ENCODE measurements around the gene ITPRIPL1. TPM values are rescaled to one million over a fixed set of nuclear protein-coding genes. Genes with fewer than 3 reads are reported as not detected.

The ITPRIPL1 gene
- polyA plus RNA-seq, 1 donor (not counting 4 experiments of a cell fraction or from before 2014, with no cell fraction given), result 0.58 TPM

DNA sequence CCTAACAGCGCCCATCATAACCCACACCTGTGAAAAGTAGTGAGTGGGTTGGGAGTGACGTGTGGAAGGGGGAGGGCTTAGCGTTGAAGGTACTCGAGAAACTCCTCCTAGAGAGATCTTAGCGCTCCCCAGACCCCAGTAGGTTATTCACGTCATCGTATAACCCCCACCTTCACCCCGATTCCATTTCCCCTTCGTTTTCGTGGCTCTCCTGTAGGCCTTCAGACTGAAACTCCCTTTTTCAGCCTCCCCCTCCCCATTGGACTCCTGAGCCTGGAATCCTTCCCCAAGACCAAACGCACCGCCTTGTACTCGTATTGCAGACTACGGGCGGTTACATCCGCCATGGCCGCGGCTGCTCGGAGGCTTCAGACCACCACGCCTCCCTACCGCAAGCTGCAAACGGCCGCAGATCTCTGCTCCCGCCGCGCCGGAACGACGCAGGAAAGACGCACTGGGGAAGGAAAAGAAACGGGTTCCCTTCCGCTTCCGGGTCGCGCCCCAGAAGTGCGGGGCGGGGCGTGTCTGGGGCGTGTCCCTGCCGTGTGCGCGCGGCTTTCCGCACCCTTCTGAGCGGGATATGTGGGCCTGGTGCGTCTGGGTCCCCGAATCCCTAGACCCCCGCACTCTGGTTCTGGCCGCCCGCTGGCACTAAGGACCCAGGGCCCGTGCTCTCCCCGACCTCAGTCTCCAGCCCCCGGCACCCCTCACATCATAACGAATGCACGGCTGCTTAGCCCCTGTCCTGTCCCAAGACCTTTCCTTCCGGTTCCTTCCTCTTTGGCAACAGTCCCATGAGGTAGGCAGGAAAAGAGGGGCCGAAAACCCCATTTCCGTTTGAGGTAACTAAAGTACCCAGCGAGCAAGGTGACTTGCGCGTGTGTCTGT is 19.8 kb upstream of the ITPRIPL1 start, which contains the start of gene SNRNP200:
SNRNP200 (minus strand) TSS at position 456 of the 888 bp plus-strand sequence; CDS start at position 347, 109 bp downstream.
- TF ChIP-seq, protein P1, sequence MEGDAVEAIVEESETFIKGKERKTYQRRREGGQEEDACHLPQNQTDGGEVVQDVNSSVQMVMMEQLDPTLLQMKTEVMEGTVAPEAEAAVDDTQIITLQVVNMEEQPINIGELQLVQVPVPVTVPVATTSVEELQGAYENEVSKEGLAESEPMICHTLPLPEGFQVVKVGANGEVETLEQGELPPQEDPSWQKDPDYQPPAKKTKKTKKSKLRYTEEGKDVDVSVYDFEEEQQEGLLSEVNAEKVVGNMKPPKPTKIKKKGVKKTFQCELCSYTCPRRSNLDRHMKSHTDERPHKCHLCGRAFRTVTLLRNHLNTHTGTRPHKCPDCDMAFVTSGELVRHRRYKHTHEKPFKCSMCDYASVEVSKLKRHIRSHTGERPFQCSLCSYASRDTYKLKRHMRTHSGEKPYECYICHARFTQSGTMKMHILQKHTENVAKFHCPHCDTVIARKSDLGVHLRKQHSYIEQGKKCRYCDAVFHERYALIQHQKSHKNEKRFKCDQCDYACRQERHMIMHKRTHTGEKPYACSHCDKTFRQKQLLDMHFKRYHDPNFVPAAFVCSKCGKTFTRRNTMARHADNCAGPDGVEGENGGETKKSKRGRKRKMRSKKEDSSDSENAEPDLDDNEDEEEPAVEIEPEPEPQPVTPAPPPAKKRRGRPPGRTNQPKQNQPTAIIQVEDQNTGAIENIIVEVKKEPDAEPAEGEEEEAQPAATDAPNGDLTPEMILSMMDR (optimal IDR thresholded peaks at IDR 0.05 in 1 of 3, IDR thresholded peaks at IDR 0.05 in 1 of 3, conservative IDR thresholded peaks at IDR 0.05 in 1 of 3; ENCODE audit: extremely low read depth in 1 of 3, insufficient read depth in 2 of 3, low read length in 3 of 3), result no peak
- no peak for TF ChIP-seq EZH2 (IDR thresholded peaks at IDR 0.05; ENCODE audit: low read length)
- Histone ChIP-seq H3K9me3 (ENCODE audit: control insufficient read depth, low read depth, low read length) (no peaks in the 10 kb centered on the region), H3K9ac (ENCODE audit: control insufficient read depth, extremely low read depth, insufficient read depth, low read length) (peak within 1 kb of the TSS; percentile 96), H3K4me1 (ENCODE audit: control insufficient read depth, extremely low read depth, insufficient read depth, low read length) (peaks cover 13% of the 10 kb centered on the region), H3K4me3 (ENCODE audit: control insufficient read depth in 2 of 3, extremely low read depth in 1 of 3, insufficient read depth in 2 of 3, low read depth in 1 of 3, low read length in 3 of 3) (peak within 1 kb of the TSS; percentile 75 to 98 (median 96)), H3K9me1 (ENCODE audit: control insufficient read depth, extremely low read depth, insufficient read depth, low read length) (peaks cover 3% of the 10 kb centered on the region), H4K20me1 (ENCODE audit: control insufficient read depth, extremely low read depth, insufficient read depth, low read length) (no peaks in the 10 kb centered on the region), H3K27ac (ENCODE audit: control insufficient read depth, insufficient read depth, low read length) (peak within 1 kb of the TSS; percentile 94), H3K27me3 (ENCODE audit: control insufficient read depth, extremely low read depth, insufficient read depth, low read length) (no peaks in the 10 kb centered on the region), H3K4me2 (ENCODE audit: control insufficient read depth, extremely low read depth, insufficient read depth, low read depth, low read length) (peak within 1 kb of the TSS; percentile 99), H3K79me2 (ENCODE audit: control insufficient read depth, insufficient read depth, low read length) (peaks cover 45% of the 10 kb centered on the region), H3K36me3 (ENCODE audit: control insufficient read depth in 2 of 2, extremely low read depth in 1 of 2, insufficient read depth in 2 of 2, low read length in 2 of 2) (peaks cover 20 to 26% of the 10 kb centered on the region in 2 experiments), H2AFZ (ENCODE audit: control insufficient read depth, low read length) (peak within 1 kb of the TSS; percentile 97)
- dilution Hi-C loops (cut with MboI; ENCODE audit: extremely low pct_ligation_motif_present, low sequenced_read_pairs), result no loop called here
- DNase-seq (ENCODE audit: low read depth, low spot score) (peak; percentile 28), FAIRE-seq (no peak)

DNA sequence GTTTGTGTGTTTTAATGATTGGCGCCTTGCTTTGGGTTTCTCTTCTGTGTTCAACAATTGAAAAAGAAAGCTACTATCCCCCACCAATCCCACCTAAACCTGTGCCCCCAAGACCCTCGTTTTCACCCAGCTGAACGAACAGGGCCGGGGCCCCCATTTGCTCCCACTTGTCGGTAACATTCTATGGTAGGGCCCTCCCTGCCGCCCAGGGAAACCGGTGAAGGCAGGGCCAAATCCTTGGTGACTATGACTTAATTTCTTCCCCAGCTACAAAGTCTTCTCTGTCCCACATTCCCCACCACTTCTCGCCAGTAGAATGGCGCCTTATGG is 19.2 kb upstream of the ITPRIPL1 start:
- Histone ChIP-seq H3K9me3 (ENCODE audit: control insufficient read depth, low read depth, low read length) (no peaks in the 10 kb centered on the region), H3K9me1 (ENCODE audit: control insufficient read depth, extremely low read depth, insufficient read depth, low read length) (peaks cover 3% of the 10 kb centered on the region), H2AFZ (ENCODE audit: control insufficient read depth, low read length) (peak overlapping the region; percentile 94), H4K20me1 (ENCODE audit: control insufficient read depth, extremely low read depth, insufficient read depth, low read length) (no peaks in the 10 kb centered on the region), H3K4me1 (ENCODE audit: control insufficient read depth, extremely low read depth, insufficient read depth, low read length) (peaks cover 13% of the 10 kb centered on the region), H3K9ac (ENCODE audit: control insufficient read depth, extremely low read depth, insufficient read depth, low read length) (peak overlapping the region; percentile 96), H3K79me2 (ENCODE audit: control insufficient read depth, insufficient read depth, low read length) (peaks cover 43% of the 10 kb centered on the region), H3K4me3 (ENCODE audit: control insufficient read depth in 2 of 3, extremely low read depth in 1 of 3, insufficient read depth in 2 of 3, low read depth in 1 of 3, low read length in 3 of 3) (peak overlapping the region; percentile 75 to 98 (median 96)), H3K27ac (ENCODE audit: control insufficient read depth, insufficient read depth, low read length) (peak overlapping the region; percentile 94), H3K36me3 (ENCODE audit: control insufficient read depth in 2 of 2, extremely low read depth in 1 of 2, insufficient read depth in 2 of 2, low read length in 2 of 2) (peaks cover 18 to 23% of the 10 kb centered on the region in 2 experiments), H3K27me3 (ENCODE audit: control insufficient read depth, extremely low read depth, insufficient read depth, low read length) (no peaks in the 10 kb centered on the region), H3K4me2 (ENCODE audit: control insufficient read depth, extremely low read depth, insufficient read depth, low read depth, low read length) (peak overlapping the region; percentile 99)
- dilution Hi-C loops (cut with MboI; ENCODE audit: extremely low pct_ligation_motif_present, low sequenced_read_pairs), result no loop called here
- TF ChIP-seq EZH2 (IDR thresholded peaks at IDR 0.05; ENCODE audit: low read length), result no peak
- TF ChIP-seq, protein P1 (optimal IDR thresholded peaks at IDR 0.05 in 1 of 3, IDR thresholded peaks at IDR 0.05 in 1 of 3, conservative IDR thresholded peaks at IDR 0.05 in 1 of 3; ENCODE audit: extremely low read depth in 1 of 3, insufficient read depth in 2 of 3, low read length in 3 of 3), result no peak
- FAIRE-seq (no peak), DNase-seq (ENCODE audit: low read depth, low spot score) (no peak)
